Keratinocyte (primary cell): Measurements from ENCODE around the gene PER2. TPM values are rescaled to one million over a fixed set of nuclear protein-coding genes. Genes with fewer than 3 reads are reported as not detected.

ENCODE experiments used
- DNase-seq: peaks from one replicate; pipeline ENCODE4 v3.0.0-alpha.2; 2011; ENCODE audit warnings: low read depth, missing footprints, low spot score
- FAIRE-seq: peaks from 2 replicates; lab custom pipeline; 2011; peaks lifted over from hg19 to GRCh38; lab: Jason Lieb, UNC
- H2AFZ ChIP-seq: 2 replicates; pipeline ENCODE4 v1.6.0; 2012; ENCODE audit warnings: low read length, control low read depth, inconsistent platforms; ENCODE audit not compliant: control insufficient read depth
- H3K27ac ChIP-seq: 2 replicates; pipeline ENCODE4 v1.5.1; 2011; ENCODE audit warnings: low read length; ENCODE audit not compliant: control insufficient read depth, insufficient read depth
- H3K27me3 ChIP-seq: 3 replicates; pipeline ENCODE4 v1.6.0; 2011; ENCODE audit warnings: low read length; ENCODE audit not compliant: control insufficient read depth, insufficient read depth; ENCODE audit errors: extremely low read depth
- H3K36me3 ChIP-seq, 2 experiments: 2 replicates in 1 of 2; 3 replicates in 1 of 2; pipeline ENCODE4 v1.5.1; 2011; ENCODE audit warnings: low read length in 2 of 2, mild to moderate bottlenecking in 1 of 2; ENCODE audit not compliant: control insufficient read depth in 2 of 2, insufficient read depth in 2 of 2; ENCODE audit errors: extremely low read depth in 1 of 2
- H3K4me1 ChIP-seq: 3 replicates; pipeline ENCODE4 v1.5.1; 2011; ENCODE audit warnings: low read length; ENCODE audit not compliant: control insufficient read depth, insufficient read depth; ENCODE audit errors: extremely low read depth
- H3K4me2 ChIP-seq: 3 replicates; pipeline ENCODE4 v1.6.0; 2011; ENCODE audit warnings: low read depth, low read length; ENCODE audit not compliant: control insufficient read depth, insufficient read depth; ENCODE audit errors: extremely low read depth
- H3K4me3 ChIP-seq, 3 experiments: fragments of 200-600 bp in 1 of 3; sonication (generic) in 1 of 3; 2 replicates in 2 of 3; 3 replicates in 1 of 3; pipeline ENCODE4 v1.5.1; 2011 to 2016; ENCODE audit warnings: low read length in 3 of 3, mild to moderate bottlenecking in 3 of 3, control low read depth in 2 of 3, inconsistent platforms in 1 of 3, low read depth in 1 of 3, mixed read lengths in 1 of 3, mixed run types in 1 of 3, moderate library complexity in 1 of 3; ENCODE audit not compliant: control insufficient read depth in 2 of 3, insufficient read depth in 2 of 3; ENCODE audit errors: extremely low read depth in 1 of 3
- H3K79me2 ChIP-seq: 2 replicates; pipeline ENCODE4 v1.6.0; 2012; ENCODE audit warnings: low read length; ENCODE audit not compliant: control insufficient read depth, insufficient read depth
- H3K9ac ChIP-seq: 3 replicates; pipeline ENCODE4 v1.6.0; 2011; ENCODE audit warnings: low read length; ENCODE audit not compliant: control insufficient read depth, insufficient read depth; ENCODE audit errors: extremely low read depth
- H3K9me1 ChIP-seq: 3 replicates; pipeline ENCODE4 v1.6.0; 2011; ENCODE audit warnings: low read length; ENCODE audit not compliant: control insufficient read depth, insufficient read depth; ENCODE audit errors: extremely low read depth
- H3K9me3 ChIP-seq: 2 replicates; pipeline ENCODE4 v1.5.1; 2012; ENCODE audit warnings: low read depth, low read length; ENCODE audit not compliant: control insufficient read depth
- H4K20me1 ChIP-seq: 3 replicates; pipeline ENCODE4 v1.6.0; 2011; ENCODE audit warnings: low read length; ENCODE audit not compliant: control insufficient read depth, insufficient read depth; ENCODE audit errors: extremely low read depth
- CTCF ChIP-seq, 3 experiments: IDR thresholded peaks in 1 of 3; conservative IDR thresholded peaks in 1 of 3; optimal IDR thresholded peaks in 1 of 3; 2 replicates in 2 of 3; 3 replicates in 1 of 3; pipeline versions ENCODE3 to v1.5.1; 2011; ENCODE audit warnings: low read length in 3 of 3, mild to moderate bottlenecking in 3 of 3, moderate library complexity in 2 of 3, control low read depth in 1 of 3, inconsistent platforms in 1 of 3; ENCODE audit not compliant: insufficient read depth in 2 of 3; ENCODE audit errors: extremely low read depth in 1 of 3
- EZH2 ChIP-seq: IDR thresholded peaks from one replicate; pipeline ENCODE4 v1.6.1; 2012; ENCODE audit warnings: inconsistent platforms, mild to moderate bottlenecking, low read length, moderate library complexity
- dilution Hi-C: fragments of 300-500 bp; cut with MboI; formaldehyde crosslinking; loops from one replicate; pipeline ENCODE4 v1.7.0; 2020; ENCODE audit warnings: low sequenced_read_pairs; ENCODE audit not compliant: extremely low pct_ligation_motif_present
- polyA plus RNA-seq, 5 experiments: library from polyadenylated mRNA; depleted of rRNA in 3 of 5; stranded (reverse) in 3 of 5; stranded (forward) in 1 of 5; unstranded in 1 of 5; fragments of >200 nt; gene quantifications; 1 replicate in 1 of 5; 2 replicates in 3 of 5; 3 replicates in 1 of 5; pipeline versions ENCODE4 v1.2.1 to v1.2.3, GENCODE V29; 2011 to 2012; ENCODE audit warnings: missing spikeins in 2 of 5, low read depth in 1 of 5, low replicate concordance in 1 of 5

The PER2 gene
- polyA plus RNA-seq, 1 donor (not counting 4 experiments of a cell fraction or from before 2014, with no cell fraction given) = 1.6 TPM

- H3K79me2 ChIP-seq = peaks cover 8% of the 10 kb centered on the region
- H4K20me1 ChIP-seq = peaks cover 2% of the 10 kb centered on the region
- no peaks in the 10 kb centered on the region for H3K9me1 ChIP-seq
- no peak overlapping the region for H3K4me3 ChIP-seq
- DNase-seq (no peak), FAIRE-seq (no peak)
- no peak overlapping the region for H2AFZ ChIP-seq
- peaks cover 17 to 24% of the 10 kb centered on the region in 2 experiments for H3K36me3 ChIP-seq
- H3K27me3 ChIP-seq = no peaks in the 10 kb centered on the region
- H3K4me2 ChIP-seq = no peak overlapping the region
- no peak overlapping the region for H3K9ac ChIP-seq
- H3K27ac ChIP-seq = no peak overlapping the region
- no peaks in the 10 kb centered on the region for H3K9me3 ChIP-seq
- TF ChIP-seq EZH2 = no peak
- TF ChIP-seq CTCF (optimal IDR thresholded peaks at IDR 0.05 in 1 of 3, IDR thresholded peaks at IDR 0.05 in 1 of 3, conservative IDR thresholded peaks at IDR 0.05 in 1 of 3; ENCODE audit: extremely low read depth in 1 of 3, insufficient read depth in 2 of 3, low read length in 3 of 3) = no peak
- dilution Hi-C loops = no loop called here
- no peaks in the 10 kb centered on the region for H3K4me1 ChIP-seq
Observed at GRCh38 chr2:238330391-238330790, 42.0 kb upstream of the PER2 start.

- H3K36me3 ChIP-seq = peaks cover 9 to 25% of the 10 kb centered on the region in 2 experiments
- dilution Hi-C loops = no loop called here
- H3K9me3 ChIP-seq = no peaks in the 10 kb centered on the region
- H4K20me1 ChIP-seq = peaks cover 2% of the 10 kb centered on the region
- TF ChIP-seq CTCF (optimal IDR thresholded peaks at IDR 0.05 in 1 of 3, IDR thresholded peaks at IDR 0.05 in 1 of 3, conservative IDR thresholded peaks at IDR 0.05 in 1 of 3; ENCODE audit: extremely low read depth in 1 of 3, insufficient read depth in 2 of 3, low read length in 3 of 3) = no peak
- no peak for TF ChIP-seq EZH2
- FAIRE-seq (no peak), DNase-seq (no peak)
- H3K27me3 ChIP-seq = no peaks in the 10 kb centered on the region
- no peaks in the 10 kb centered on the region for H3K4me1 ChIP-seq
- no peak overlapping the region for H3K4me2 ChIP-seq
- H3K9ac ChIP-seq = no peak overlapping the region
- H3K4me3 ChIP-seq = no peak overlapping the region
- peaks cover 8% of the 10 kb centered on the region for H3K79me2 ChIP-seq
- no peak overlapping the region for H3K27ac ChIP-seq
- no peaks in the 10 kb centered on the region for H3K9me1 ChIP-seq
- H2AFZ ChIP-seq = no peak overlapping the region
Observed at GRCh38 chr2:238327751-238328150, 39.3 kb upstream of the PER2 start.
